GM23338 (cell line): ENCODE measurements around the gene TMEM151B. TPM values are rescaled to one million over a fixed set of nuclear protein-coding genes. Genes with fewer than 3 reads are reported as not detected.

ENCODE experiments used
- ATAC-seq: fragments of 200-7000 bp; cut with Tn5 transposase; 3 replicates; pipeline ENCODE4 v1.9.1; 2020
- DNase-seq: peaks from one replicate; pipeline ENCODE4 v3.0.0-alpha.2; 2015; ENCODE audit warnings: low spot score
- H2AFZ ChIP-seq: fragments of 200-600 bp; sonication (generic); 2 replicates; pipeline ENCODE4 v1.8.0; 2016; ENCODE audit warnings: antibody characterized with exemption, mild to moderate bottlenecking, moderate library complexity
- H3F3A ChIP-seq: fragments of 200-600 bp; sonication (generic); replicated peaks from 2 replicates; pipeline ENCODE4 v1.8.0; 2017; ENCODE audit warnings: antibody characterized with exemption, mixed run types, low read depth
- H3K27ac ChIP-seq: fragments of 200-600 bp; sonication (generic); 2 replicates; pipeline ENCODE4 v1.6.1; 2016; ENCODE audit warnings: low read depth
- H3K27me3 ChIP-seq: fragments of 200-600 bp; sonication (generic); 2 replicates; pipeline ENCODE4 v1.8.0; 2016; ENCODE audit warnings: mild to moderate bottlenecking, mixed run types, moderate library complexity; ENCODE audit not compliant: insufficient read depth
- H3K36me3 ChIP-seq: fragments of 200-600 bp; sonication (generic); 2 replicates; pipeline ENCODE4 v1.8.0; 2016; ENCODE audit warnings: mild to moderate bottlenecking; ENCODE audit not compliant: insufficient read depth
- H3K4me1 ChIP-seq: fragments of 200-600 bp; sonication (generic); 2 replicates; pipeline ENCODE4 v1.8.0; 2016; ENCODE audit warnings: mild to moderate bottlenecking, moderate library complexity; ENCODE audit not compliant: insufficient read depth
- H3K4me2 ChIP-seq: fragments of 200-600 bp; sonication (generic); 2 replicates; pipeline ENCODE4 v1.7.1; 2017; ENCODE audit warnings: mixed run types
- H3K4me3 ChIP-seq: fragments of 200-600 bp; sonication (generic); 2 replicates; pipeline ENCODE4 v1.6.1; 2016; ENCODE audit warnings: mixed run types
- H3K79me2 ChIP-seq: fragments of 200-600 bp; sonication (generic); replicated peaks from 2 replicates; pipeline ENCODE4 v1.8.0; 2017; ENCODE audit warnings: mild to moderate bottlenecking; ENCODE audit not compliant: insufficient read depth
- H3K9me2 ChIP-seq: fragments of 200-600 bp; sonication (generic); 2 replicates; pipeline ENCODE4 v1.8.0; 2017; ENCODE audit not compliant: insufficient read depth
- H4K20me1 ChIP-seq: fragments of 200-600 bp; sonication (generic); replicated peaks from 2 replicates; pipeline ENCODE4 v1.8.0; 2017; ENCODE audit warnings: mild to moderate bottlenecking; ENCODE audit not compliant: insufficient read depth
- H3K27ac Mint-ChIP-seq: 2 replicates; pipeline ENCODE4 v1.8.0; 2020; ENCODE audit warnings: inconsistent platforms, mild to moderate bottlenecking, moderate library complexity, mixed read lengths
- H3K27me3 Mint-ChIP-seq: 3 replicates; pipeline ENCODE4 v1.8.0; 2022; ENCODE audit warnings: low read depth, mild to moderate bottlenecking, moderate library complexity, mixed read lengths, inconsistent platforms; ENCODE audit not compliant: insufficient read depth, poor library complexity
- H3K36me3 Mint-ChIP-seq: 3 replicates; pipeline ENCODE4 v1.8.0; 2021; ENCODE audit warnings: low read depth, mild to moderate bottlenecking, inconsistent platforms, moderate library complexity, mixed read lengths
- H3K4me1 Mint-ChIP-seq: 3 replicates; pipeline ENCODE4 v1.8.0; 2020; ENCODE audit warnings: mild to moderate bottlenecking, inconsistent platforms, mixed read lengths
- H3K4me3 Mint-ChIP-seq: 3 replicates; pipeline ENCODE4 v1.8.0; 2021; ENCODE audit warnings: moderate library complexity, mild to moderate bottlenecking, inconsistent platforms, mixed read lengths
- H3K9me3 Mint-ChIP-seq: 3 replicates; pipeline ENCODE4 v1.8.0; 2020; ENCODE audit warnings: moderate library complexity, mild to moderate bottlenecking, inconsistent platforms, mixed read lengths
- CREB1 ChIP-seq: fragments of 250-450 bp; sonication (Bioruptor Pico); IDR thresholded peaks from 2 replicates; pipeline ENCODE4 v1.5.0; 2020; ENCODE audit warnings: low read depth, mild to moderate bottlenecking, moderate library complexity
- CTCF ChIP-seq, 2 experiments: fragments of 200-600 bp in 1 of 2; sonication (generic) in 1 of 2; conservative IDR thresholded peaks; 2 replicates each; pipeline versions ENCODE4 v1.5.1 to v1.6.1; 2016 to 2017; ENCODE audit warnings: antibody characterized with exemption in 2 of 2, low read depth in 2 of 2, mild to moderate bottlenecking in 2 of 2, moderate library complexity in 1 of 2
- ETS1 ChIP-seq: IDR thresholded peaks from 2 replicates; pipeline ENCODE4 v1.6.1; 2016; ENCODE audit warnings: antibody characterized with exemption
- EZH2 ChIP-seq: fragments of 200-600 bp; sonication (generic); IDR thresholded peaks from one replicate; pipeline ENCODE4 v1.8.0; 2017; ENCODE audit warnings: antibody characterized with exemption, mild to moderate bottlenecking, low read depth; ENCODE audit not compliant: unreplicated experiment
- NANOG ChIP-seq: IDR thresholded peaks from 2 replicates; pipeline ENCODE4 v1.6.1; 2016; ENCODE audit warnings: antibody characterized with exemption, borderline replicate concordance
- POLR2AphosphoS5 ChIP-seq: IDR thresholded peaks from 2 replicates; pipeline ENCODE4 v1.6.1; 2016; ENCODE audit warnings: antibody characterized with exemption, low read depth
- REST ChIP-seq: IDR thresholded peaks from one replicate; pipeline ENCODE4 v1.6.1; 2018; ENCODE audit warnings: antibody characterized with exemption; ENCODE audit not compliant: unreplicated experiment
- ZNF331 ChIP-seq: fragments of 250-450 bp; sonication (Bioruptor Pico); IDR thresholded peaks from 2 replicates; pipeline ENCODE4 v1.5.0; 2020; ENCODE audit warnings: low read depth, mild to moderate bottlenecking, moderate library complexity
- ZNF462 ChIP-seq: fragments of 250-450 bp; sonication (Bioruptor Pico); IDR thresholded peaks from 2 replicates; pipeline ENCODE4 v1.5.0; 2020; ENCODE audit warnings: mild to moderate bottlenecking, moderate library complexity
- polyA plus RNA-seq: library from polyadenylated mRNA; unstranded; fragments of >200 nt; fragmentation: Nextera tagmentation; extraction: Ambion mirVana; gene quantifications from 2 replicates; pipeline ENCODE4 v1.2.1, GENCODE V29; 2016
- total RNA-seq: library from RNA; depleted of rRNA; stranded (reverse); fragments of >200 nt; shearing (Covaris generic); gene quantifications from 2 replicates; pipeline ENCODE4 v1.2.3, GENCODE V29; 2014

TMEM151B gene
- total and polyA plus RNA-seq, 2 experiments from 2014 or later: 0.91 to 14.6 TPM

GRCh38 chr6:44273617-44274016 lies 3.4 kb downstream of the TMEM151B start:
- peaks cover 48% of the 10 kb centered on the region for H3K27me3 ChIP-seq
- H3K27ac ChIP-seq: no peak overlapping the region
- Mint-ChIP-seq H3K4me1 (peaks cover 32% of the 10 kb centered on the region), H3K27ac (no peak overlapping the region), H3K9me3 (no peaks in the 10 kb centered on the region), H3K36me3 (peaks cover 6% of the 10 kb centered on the region; the same call in 2 of the 3 replicates), H3K4me3 (no peak overlapping the region; the same call in 2 of the 3 replicates), H3K27me3 (peaks cover 41% of the 10 kb centered on the region)
- H4K20me1 ChIP-seq: no peaks in the 10 kb centered on the region
- no peak overlapping the region for H3K4me2 ChIP-seq
- H3K4me3 ChIP-seq: no peak overlapping the region
- ATAC-seq: no peak
- no peak for TF ChIP-seq ZNF331 (CRISPR knock-in tag)
- TF ChIP-seq CTCF (conservative IDR thresholded peaks at IDR 0.05; ENCODE audit: low read depth in 2 of 2): no peak
- no peak for TF ChIP-seq CREB1 (CRISPR knock-in tag)
- TF ChIP-seq REST: no peak
- no peak for TF ChIP-seq ETS1
- no peak for TF ChIP-seq EZH2
- no peak for TF ChIP-seq POLR2AphosphoS5
- TF ChIP-seq ZNF462: no peak
- TF ChIP-seq NANOG: no peak
- no peak for DNase-seq
- peaks cover 10% of the 10 kb centered on the region for H3K4me1 ChIP-seq
- no peaks in the 10 kb centered on the region for H3K9me2 ChIP-seq
- 0 out of 2 replicates have a peak, but pooled peaks cover 22% of the 10 kb centered on the region for H3F3A ChIP-seq
- no peaks in the 10 kb centered on the region for H3K79me2 ChIP-seq
- no peaks in the 10 kb centered on the region for H3K36me3 ChIP-seq
- no peak overlapping the region for H2AFZ ChIP-seq
